ENCODE data around the gene CILP. TPM values are rescaled to one million over a fixed set of nuclear protein-coding genes. Genes with fewer than 3 reads are reported as not detected.

The CILP gene
- total and polyA plus RNA-seq, 2 of the 13 experiments (the other 11 are each of a cell fraction or from before 2014, with no cell fraction given) = 0.03 TPM; not detected in 1

GRCh38 chr15:65184868-65185717 lies 26.2 kb downstream of the CILP start, which contains the start of gene CLPX (continued):
- TF ChIP-seq PBX2 (CRISPR knock-in tag; IDR thresholded peaks at IDR 0.05) (no peak), EZH2 (conservative IDR thresholded peaks at IDR 0.05; ENCODE audit: low read depth, low read length) (no peak), ELF3 (CRISPR knock-in tag; IDR thresholded peaks at IDR 0.05) (peak; percentile 27; the same call in 1 of the 2 replicates), ZNF296 (CRISPR knock-in tag; conservative IDR thresholded peaks at IDR 0.05) (no peak), ARHGAP35 (CRISPR knock-in tag; IDR thresholded peaks at IDR 0.05; ENCODE audit: borderline replicate concordance) (no peak), ARNTL (CRISPR knock-in tag; IDR thresholded peaks at IDR 0.05) (no peak), MED1 (CRISPR knock-in tag; IDR thresholded peaks at IDR 0.05) (peak; percentile 50; the same call in 1 of the 2 replicates), NR2F6 (IDR thresholded peaks at IDR 0.05) (peak; percentile 61; the same call in 1 of the 2 replicates), NR2F6 (CRISPR knock-in tag; IDR thresholded peaks at IDR 0.05) (peak; percentile 79; the same call in 1 of the 2 replicates), POLR2AphosphoS5 (IDR thresholded peaks at IDR 0.05; ENCODE audit: low read depth, low read length) (peak; percentile 64), MYC (CRISPR knock-in tag; IDR thresholded peaks at IDR 0.05; ENCODE audit: borderline replicate concordance) (peak; percentile 35), ZBTB43 (CRISPR knock-in tag; conservative IDR thresholded peaks at IDR 0.05) (no peak; the same call in 1 of the 2 replicates), ZNF354B (CRISPR knock-in tag; IDR thresholded peaks at IDR 0.05) (no peak), HMG20B (CRISPR knock-in tag; conservative IDR thresholded peaks at IDR 0.05) (no peak), TGIF2 (CRISPR knock-in tag; IDR thresholded peaks at IDR 0.05) (no peak; the same call in 1 of the 2 replicates), SIN3B (IDR thresholded peaks at IDR 0.05; ENCODE audit: low read length) (no peak), REPIN1 (CRISPR knock-in tag; IDR thresholded peaks at IDR 0.05; ENCODE audit: borderline replicate concordance, low read depth) (0 out of 2 replicates have a peak, but pooled peaks have one; percentile 65), ZBTB2 (CRISPR knock-in tag; IDR thresholded peaks at IDR 0.05; ENCODE audit: low read depth) (no peak), ASH2L (IDR thresholded peaks at IDR 0.05; ENCODE audit: insufficient read length, low read depth, low read length) (peak; percentile 60), ZNF546 (CRISPR knock-in tag; conservative IDR thresholded peaks at IDR 0.05) (peak; percentile 40; the same call in 1 of the 2 replicates), MTERF4 (CRISPR knock-in tag; IDR thresholded peaks at IDR 0.05) (no peak), ZNF598 (CRISPR knock-in tag; IDR thresholded peaks at IDR 0.05; ENCODE audit: borderline replicate concordance) (no peak), ZFP36L2 (CRISPR knock-in tag; IDR thresholded peaks at IDR 0.05) (no peak), ZNF768 (CRISPR knock-in tag; IDR thresholded peaks at IDR 0.05) (no peak)
